GM23248 (cell line): Measurements from ENCODE around the gene IZUMO1R.
"Not testable (repeated sequence)": the region's sequence is repeated elsewhere in the genome, so short reads cannot be mapped to it uniquely, and the experiment has no call there.

ENCODE experiments used
- EZH2 ChIP-seq: fragments of 200-600 bp; sonication (generic); IDR thresholded peaks from 2 replicates; pipeline ENCODE4 v1.6.1; 2018; ENCODE audit warnings: antibody characterized with exemption, mild to moderate bottlenecking; ENCODE audit not compliant: insufficient read depth, poor library complexity, severe bottlenecking
- EZH2phosphoT487 ChIP-seq: fragments of 200-600 bp; sonication (generic); IDR thresholded peaks from 2 replicates; pipeline ENCODE4 v1.6.1; 2018; ENCODE audit warnings: antibody characterized with exemption, moderate library complexity, mild to moderate bottlenecking, low read depth; ENCODE audit not compliant: insufficient read depth

DNA sequence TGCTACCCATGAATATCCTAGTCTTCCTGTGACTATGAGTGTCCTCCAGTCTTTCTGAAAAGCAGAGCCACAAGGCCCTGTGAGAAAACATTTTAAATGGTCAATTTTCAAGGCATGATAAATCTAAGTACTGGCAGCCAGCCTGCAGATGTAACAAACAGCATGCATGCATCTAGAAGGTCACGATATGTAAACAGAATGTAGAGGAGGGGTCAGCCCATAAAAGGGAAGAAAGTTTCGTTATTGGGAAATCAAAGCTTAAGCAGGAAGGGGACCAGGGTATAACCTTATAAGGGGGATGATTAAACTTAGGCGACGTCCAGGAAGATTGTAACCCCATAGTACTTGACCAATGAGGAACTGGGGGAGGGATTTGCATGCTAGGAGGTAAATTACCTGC, 26.2 kb upstream of the IZUMO1R start:
- not testable (repeated sequence) for TF ChIP-seq EZH2, EZH2phosphoT487
